ENCODE measurements around the gene TMC1.
"Not testable (repeated sequence)": the region's sequence is repeated elsewhere in the genome, so short reads cannot be mapped to it uniquely, and the experiment has no call there.

TMC1 gene

GRCh38 chr9:72538921-72539702, 17.7 kb downstream of the TMC1 start:
- H3K9me3 ChIP-seq (ENCODE audit: control insufficient read depth in 2 of 2, low read length in 2 of 2), result peaks cover 0 to 5% of the 10 kb centered on the region in 2 donors
- no peaks in the 10 kb centered on the region for H3K36me3 ChIP-seq (ENCODE audit: control insufficient read depth in 2 of 2, insufficient read depth in 2 of 2, low read length in 2 of 2)
- no peak overlapping the region for H3K4me3 ChIP-seq (ENCODE audit: low read length in 2 of 2)
- H3K9ac ChIP-seq (ENCODE audit: low read depth in 1 of 2, low read length in 2 of 2), result no peak overlapping the region
- H3K27ac ChIP-seq (ENCODE audit: low read depth in 2 of 2, low read length in 2 of 2), result no peak overlapping the region
- H3K4me1 ChIP-seq (ENCODE audit: control insufficient read depth in 2 of 2, insufficient read depth in 2 of 2, low read length in 2 of 2), result no peaks in the 10 kb centered on the region
- no peaks in the 10 kb centered on the region for H3K27me3 ChIP-seq (ENCODE audit: control insufficient read depth in 2 of 2, insufficient read depth in 2 of 2, low read length in 2 of 2)

GRCh38 chr9:72539824-72540347, 18.5 kb downstream of the TMC1 start:
- peaks cover 0 to 5% of the 10 kb centered on the region in 2 donors for H3K9me3 ChIP-seq (ENCODE audit: control insufficient read depth in 2 of 2, low read length in 2 of 2)
- H3K9ac ChIP-seq (ENCODE audit: low read depth in 1 of 2, low read length in 2 of 2), result no peak overlapping the region
- no peak overlapping the region for H3K4me3 ChIP-seq (ENCODE audit: low read length in 2 of 2)
- H3K27me3 ChIP-seq (ENCODE audit: control insufficient read depth in 2 of 2, insufficient read depth in 2 of 2, low read length in 2 of 2), result no peaks in the 10 kb centered on the region
- no peaks in the 10 kb centered on the region for H3K36me3 ChIP-seq (ENCODE audit: control insufficient read depth in 2 of 2, insufficient read depth in 2 of 2, low read length in 2 of 2)
- H3K27ac ChIP-seq (ENCODE audit: low read depth in 2 of 2, low read length in 2 of 2), result no peak overlapping the region
- H3K4me1 ChIP-seq (ENCODE audit: control insufficient read depth in 2 of 2, insufficient read depth in 2 of 2, low read length in 2 of 2), result no peaks in the 10 kb centered on the region

- no peaks in the 10 kb centered on the region for H3K27me3 ChIP-seq (ENCODE audit: control insufficient read depth in 2 of 2, insufficient read depth in 2 of 2, low read length in 2 of 2)
- H3K27ac ChIP-seq (ENCODE audit: low read depth in 2 of 2, low read length in 2 of 2), result no peak overlapping the region
- H3K9me3 ChIP-seq (ENCODE audit: control insufficient read depth in 2 of 2, low read length in 2 of 2), result peaks cover 0 to 5% of the 10 kb centered on the region in 2 donors
- H3K36me3 ChIP-seq (ENCODE audit: control insufficient read depth in 2 of 2, insufficient read depth in 2 of 2, low read length in 2 of 2), result no peaks in the 10 kb centered on the region
- H3K9ac ChIP-seq (ENCODE audit: low read depth in 1 of 2, low read length in 2 of 2), result no peak overlapping the region
- H3K4me3 ChIP-seq (ENCODE audit: low read length in 2 of 2), result no peak overlapping the region
- no peaks in the 10 kb centered on the region for H3K4me1 ChIP-seq (ENCODE audit: control insufficient read depth in 2 of 2, insufficient read depth in 2 of 2, low read length in 2 of 2)
Measured at GRCh38 chr9:72540348-72540873, 19.0 kb downstream of the TMC1 start.

GRCh38 chr9:72542537-72542833, 21.1 kb downstream of the TMC1 start:
- not testable (repeated sequence) for H3K27me3 ChIP-seq (ENCODE audit: control insufficient read depth in 2 of 2, insufficient read depth in 2 of 2, low read length in 2 of 2); H3K9ac ChIP-seq (ENCODE audit: low read depth in 1 of 2, low read length in 2 of 2); H3K9me3 ChIP-seq (ENCODE audit: control insufficient read depth in 2 of 2, low read length in 2 of 2); H3K4me3 ChIP-seq (ENCODE audit: low read length in 2 of 2); H3K36me3 ChIP-seq (ENCODE audit: control insufficient read depth in 2 of 2, insufficient read depth in 2 of 2, low read length in 2 of 2); H3K4me1 ChIP-seq (ENCODE audit: control insufficient read depth in 2 of 2, insufficient read depth in 2 of 2, low read length in 2 of 2); H3K27ac ChIP-seq (ENCODE audit: low read depth in 2 of 2, low read length in 2 of 2)

GRCh38 chr9:72542917-72543316, 21.5 kb downstream of the TMC1 start:
- no peaks in the 10 kb centered on the region for H3K9me3 ChIP-seq (ENCODE audit: control insufficient read depth in 2 of 2, low read length in 2 of 2)
- H3K4me3 ChIP-seq (ENCODE audit: low read length in 2 of 2), result no peak overlapping the region
- H3K36me3 ChIP-seq (ENCODE audit: control insufficient read depth in 2 of 2, insufficient read depth in 2 of 2, low read length in 2 of 2), result no peaks in the 10 kb centered on the region
- H3K9ac ChIP-seq (ENCODE audit: low read depth in 1 of 2, low read length in 2 of 2), result no peak overlapping the region
- H3K4me1 ChIP-seq (ENCODE audit: control insufficient read depth in 2 of 2, insufficient read depth in 2 of 2, low read length in 2 of 2), result no peaks in the 10 kb centered on the region
- no peaks in the 10 kb centered on the region for H3K27me3 ChIP-seq (ENCODE audit: control insufficient read depth in 2 of 2, insufficient read depth in 2 of 2, low read length in 2 of 2)
- no peak overlapping the region for H3K27ac ChIP-seq (ENCODE audit: low read depth in 2 of 2, low read length in 2 of 2)

- Histone ChIP-seq H3K9me3 (ENCODE audit: control insufficient read depth in 2 of 2, low read length in 2 of 2) (no peaks in the 10 kb centered on the region), H3K9ac (ENCODE audit: low read depth in 1 of 2, low read length in 2 of 2) (no peak overlapping the region), H3K27me3 (ENCODE audit: control insufficient read depth in 2 of 2, insufficient read depth in 2 of 2, low read length in 2 of 2) (no peaks in the 10 kb centered on the region), H3K27ac (ENCODE audit: low read depth in 2 of 2, low read length in 2 of 2) (no peak overlapping the region), H3K4me1 (ENCODE audit: control insufficient read depth in 2 of 2, insufficient read depth in 2 of 2, low read length in 2 of 2) (peaks cover 0 to 7% of the 10 kb centered on the region in 2 donors), H3K4me3 (ENCODE audit: low read length in 2 of 2) (no peak overlapping the region), H3K36me3 (ENCODE audit: control insufficient read depth in 2 of 2, insufficient read depth in 2 of 2, low read length in 2 of 2) (no peaks in the 10 kb centered on the region)
Measured at GRCh38 chr9:72551306-72551705, 29.9 kb downstream of the TMC1 start.

- H3K4me1 ChIP-seq (ENCODE audit: control insufficient read depth in 2 of 2, insufficient read depth in 2 of 2, low read length in 2 of 2), result peaks cover 0 to 7% of the 10 kb centered on the region in 2 donors
- no peak overlapping the region for H3K27ac ChIP-seq (ENCODE audit: low read depth in 2 of 2, low read length in 2 of 2)
- no peak overlapping the region for H3K4me3 ChIP-seq (ENCODE audit: low read length in 2 of 2)
- H3K27me3 ChIP-seq (ENCODE audit: control insufficient read depth in 2 of 2, insufficient read depth in 2 of 2, low read length in 2 of 2), result no peaks in the 10 kb centered on the region
- H3K9ac ChIP-seq (ENCODE audit: low read depth in 1 of 2, low read length in 2 of 2), result no peak overlapping the region
- no peaks in the 10 kb centered on the region for H3K9me3 ChIP-seq (ENCODE audit: control insufficient read depth in 2 of 2, low read length in 2 of 2)
- H3K36me3 ChIP-seq (ENCODE audit: control insufficient read depth in 2 of 2, insufficient read depth in 2 of 2, low read length in 2 of 2), result no peaks in the 10 kb centered on the region
Measured at GRCh38 chr9:72552356-72552755, 30.9 kb downstream of the TMC1 start.

GRCh38 chr9:72554221-72554641, 32.8 kb downstream of the TMC1 start:
- H3K9me3 ChIP-seq (ENCODE audit: control insufficient read depth in 2 of 2, low read length in 2 of 2), result no peaks in the 10 kb centered on the region
- H3K9ac ChIP-seq (ENCODE audit: low read depth in 1 of 2, low read length in 2 of 2), result no peak overlapping the region
- H3K27me3 ChIP-seq (ENCODE audit: control insufficient read depth in 2 of 2, insufficient read depth in 2 of 2, low read length in 2 of 2), result no peaks in the 10 kb centered on the region
- peaks cover 0 to 7% of the 10 kb centered on the region in 2 donors for H3K4me1 ChIP-seq (ENCODE audit: control insufficient read depth in 2 of 2, insufficient read depth in 2 of 2, low read length in 2 of 2)
- H3K36me3 ChIP-seq (ENCODE audit: control insufficient read depth in 2 of 2, insufficient read depth in 2 of 2, low read length in 2 of 2), result no peaks in the 10 kb centered on the region
- no peak overlapping the region for H3K4me3 ChIP-seq (ENCODE audit: low read length in 2 of 2)
- no peak overlapping the region for H3K27ac ChIP-seq (ENCODE audit: low read depth in 2 of 2, low read length in 2 of 2)

- no peak overlapping the region for H3K4me3 ChIP-seq (ENCODE audit: low read length in 2 of 2)
- H3K27me3 ChIP-seq (ENCODE audit: control insufficient read depth in 2 of 2, insufficient read depth in 2 of 2, low read length in 2 of 2), result no peaks in the 10 kb centered on the region
- peaks cover 0 to 7% of the 10 kb centered on the region in 2 donors for H3K4me1 ChIP-seq (ENCODE audit: control insufficient read depth in 2 of 2, insufficient read depth in 2 of 2, low read length in 2 of 2)
- no peaks in the 10 kb centered on the region for H3K36me3 ChIP-seq (ENCODE audit: control insufficient read depth in 2 of 2, insufficient read depth in 2 of 2, low read length in 2 of 2)
- H3K27ac ChIP-seq (ENCODE audit: low read depth in 2 of 2, low read length in 2 of 2), result no peak overlapping the region
- H3K9ac ChIP-seq (ENCODE audit: low read depth in 1 of 2, low read length in 2 of 2), result no peak overlapping the region
- no peaks in the 10 kb centered on the region for H3K9me3 ChIP-seq (ENCODE audit: control insufficient read depth in 2 of 2, low read length in 2 of 2)
Measured at GRCh38 chr9:72557549-72557948, 36.1 kb downstream of the TMC1 start.

GRCh38 chr9:72560086-72560485, 38.7 kb downstream of the TMC1 start:
- Histone ChIP-seq H3K9me3 (ENCODE audit: control insufficient read depth in 2 of 2, low read length in 2 of 2) (no peaks in the 10 kb centered on the region), H3K4me1 (ENCODE audit: control insufficient read depth in 2 of 2, insufficient read depth in 2 of 2, low read length in 2 of 2) (no peaks in the 10 kb centered on the region), H3K4me3 (ENCODE audit: low read length in 2 of 2) (no peak overlapping the region)

More at GRCh38 chr9:72560086-72560485, 38.7 kb downstream of the TMC1 start:
- Histone ChIP-seq H3K27me3 (ENCODE audit: control insufficient read depth in 2 of 2, insufficient read depth in 2 of 2, low read length in 2 of 2) (no peaks in the 10 kb centered on the region), H3K27ac (ENCODE audit: low read depth in 2 of 2, low read length in 2 of 2) (no peak overlapping the region), H3K9ac (ENCODE audit: low read depth in 1 of 2, low read length in 2 of 2) (no peak overlapping the region), H3K36me3 (ENCODE audit: control insufficient read depth in 2 of 2, insufficient read depth in 2 of 2, low read length in 2 of 2) (no peaks in the 10 kb centered on the region)

Data from mucosa of rectum (tissue), 2 donors.